ENCODE data around the gene AKAP5. TPM values are rescaled to one million over a fixed set of nuclear protein-coding genes. Genes with fewer than 3 reads are reported as not detected.

The AKAP5 gene, protein sequence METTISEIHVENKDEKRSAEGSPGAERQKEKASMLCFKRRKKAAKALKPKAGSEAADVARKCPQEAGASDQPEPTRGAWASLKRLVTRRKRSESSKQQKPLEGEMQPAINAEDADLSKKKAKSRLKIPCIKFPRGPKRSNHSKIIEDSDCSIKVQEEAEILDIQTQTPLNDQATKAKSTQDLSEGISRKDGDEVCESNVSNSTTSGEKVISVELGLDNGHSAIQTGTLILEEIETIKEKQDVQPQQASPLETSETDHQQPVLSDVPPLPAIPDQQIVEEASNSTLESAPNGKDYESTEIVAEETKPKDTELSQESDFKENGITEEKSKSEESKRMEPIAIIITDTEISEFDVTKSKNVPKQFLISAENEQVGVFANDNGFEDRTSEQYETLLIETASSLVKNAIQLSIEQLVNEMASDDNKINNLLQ
- 0.14 and 0.22 TPM in 2 replicates for total RNA-seq (2022)
- percentile 40 among the genes with signal in this experiment for Bru-seq, nascent RNA
- percentile 45 among the genes with signal in this experiment for BruChase-seq, experiment 1, labeled RNA remaining after a 6-hour chase
- BruChase-seq, experiment 2, labeled RNA remaining after a 2-hour chase, result percentile 53 among the genes with signal in this experiment
- long read RNA-seq, result 0 reads

- CTCF ChIA-PET, result interaction anchor here (0.6 to 1.9 kb wide), 4 partner anchors 45 to 175 kb away, joined by 3 to 5 read pairs (median 4); no protein-coding TSS in a partner anchor
- Mint-ChIP-seq H3K4me3 (ENCODE audit: unreplicated experiment) (peak within 1 kb of the TSS; percentile 78), H3K27ac (ENCODE audit: low read depth, unreplicated experiment) (no peak within 1 kb of the TSS), H3K36me3 (ENCODE audit: insufficient read depth, unreplicated experiment) (peaks cover 4% of the 10 kb centered on the region), H3K4me1 (ENCODE audit: insufficient read depth, unreplicated experiment) (peaks cover 6% of the 10 kb centered on the region), H3K9me3 (ENCODE audit: unreplicated experiment) (no peaks in the 10 kb centered on the region), H3K27me3 (ENCODE audit: insufficient read depth, unreplicated experiment) (no peaks in the 10 kb centered on the region)
- POLR2A ChIA-PET, result interaction anchor here (0.6 to 2.0 kb wide), 6 partner anchors 20 to 437 kb away, joined by 3 to 6 read pairs (median 3); partner anchors contain the start of gene ZBTB25
- DNase-seq (ENCODE audit: unreplicated experiment), result peak; percentile 16
- intact Hi-C loops (cut with micrococcal nuclease), result no loop called here
- no TSS peak for BruUV-seq (replicated peaks)
- TF ChIP-seq CTCF (IDR thresholded peaks at IDR 0.05; ENCODE audit: unreplicated experiment), result no peak
These were observed at the start of gene AKAP5 for GRCh38 chr14:64465191-64465822. AKAP5 (plus strand) TSS chr14:64465499; CDS start chr14:64468395, 2,896 bp downstream.

DNA sequence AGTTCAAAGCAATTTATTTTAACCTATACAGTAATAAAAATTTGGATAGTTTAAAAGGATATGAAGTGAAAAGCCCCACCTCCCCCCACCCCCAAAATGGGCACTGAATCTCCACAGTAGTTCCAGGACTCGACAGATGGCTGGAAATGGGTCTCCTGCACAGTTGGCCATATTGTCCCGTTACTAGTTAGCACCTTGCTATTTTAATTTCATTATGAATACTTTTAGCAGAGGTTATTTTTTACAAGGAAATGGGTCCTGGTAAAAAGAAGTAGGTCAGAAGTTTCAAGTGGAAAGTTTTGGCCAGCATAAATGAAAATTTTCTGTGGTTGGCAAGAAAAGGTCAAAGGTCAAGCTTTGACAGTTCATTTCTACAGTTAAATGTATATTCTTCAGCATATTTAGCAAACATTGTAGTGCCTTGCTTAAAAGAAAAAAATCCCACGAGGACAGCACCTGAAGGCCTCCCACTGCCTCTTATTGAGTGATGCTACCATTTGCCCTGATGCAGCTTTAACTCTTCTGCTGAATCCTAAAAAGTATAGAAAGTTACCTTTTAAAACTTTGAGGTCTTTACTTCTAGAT, 48.9 kb upstream of the AKAP5 start:
- intact Hi-C loops (cut with micrococcal nuclease), result no loop called here
- Mint-ChIP-seq H3K4me1 (ENCODE audit: insufficient read depth, unreplicated experiment) (peaks cover 12% of the 10 kb centered on the region), H3K9me3 (ENCODE audit: unreplicated experiment) (no peaks in the 10 kb centered on the region), H3K4me3 (ENCODE audit: unreplicated experiment) (no peak overlapping the region), H3K27me3 (ENCODE audit: insufficient read depth, unreplicated experiment) (no peaks in the 10 kb centered on the region), H3K36me3 (ENCODE audit: insufficient read depth, unreplicated experiment) (peaks cover 100% of the 10 kb centered on the region), H3K27ac (ENCODE audit: low read depth, unreplicated experiment) (no peak overlapping the region)
- DNase-seq (ENCODE audit: unreplicated experiment), result no peak
- ChIA-PET CTCF (interaction anchor here (0.6 to 3.0 kb wide), 2 partner anchors 11 to 14 kb away, joined by 5 to 21 read pairs; no protein-coding TSS in a partner anchor), POLR2A (no interaction called here)
- no TSS peak for BruUV-seq (replicated peaks)
- TF ChIP-seq CTCF (IDR thresholded peaks at IDR 0.05; ENCODE audit: unreplicated experiment), result no peak

- H3K27ac Mint-ChIP-seq (ENCODE audit: low read depth, unreplicated experiment), result no peak overlapping the region
- peaks cover 12% of the 10 kb centered on the region for H3K4me1 Mint-ChIP-seq (ENCODE audit: insufficient read depth, unreplicated experiment)
- no TSS peak for BruUV-seq (replicated peaks)
- no peak for TF ChIP-seq CTCF (IDR thresholded peaks at IDR 0.05; ENCODE audit: unreplicated experiment)
- ChIA-PET CTCF (interaction anchor here (0.6 to 3.0 kb wide), 3 partner anchors 12 to 202 kb away, joined by 3 to 21 read pairs (median 5); no protein-coding TSS in a partner anchor), POLR2A (interaction anchor here (0.7 kb wide), 1 partner anchor 46 kb away, joined by 3 read pairs; no protein-coding TSS in a partner anchor)
- DNase-seq (ENCODE audit: unreplicated experiment), result no peak
- no peak overlapping the region for H3K4me3 Mint-ChIP-seq (ENCODE audit: unreplicated experiment)
- intact Hi-C loops (cut with micrococcal nuclease), result no loop called here
- no peaks in the 10 kb centered on the region for H3K9me3 Mint-ChIP-seq (ENCODE audit: unreplicated experiment)
- H3K27me3 Mint-ChIP-seq (ENCODE audit: insufficient read depth, unreplicated experiment), result no peaks in the 10 kb centered on the region
- peaks cover 98% of the 10 kb centered on the region for H3K36me3 Mint-ChIP-seq (ENCODE audit: insufficient read depth, unreplicated experiment)
These were observed 48.1 kb upstream of the AKAP5 start for GRCh38 chr14:64417055-64417770.
